ENCODE results near the gene AREL1. TPM values are rescaled to one million over a fixed set of nuclear protein-coding genes. Genes with fewer than 3 reads are reported as not detected.

The AREL1 gene
- total and polyA plus RNA-seq, 2 donors (not counting 3 experiments of a cell fraction or from before 2014, with no cell fraction given): 46.4 to 67.2 TPM

- intact Hi-C loops (cut with micrococcal nuclease) (no loop called here), dilution Hi-C loops (cut with MboI; ENCODE audit: extremely low pct_ligation_motif_present, low sequenced_read_pairs) (no loop called here)
- no TSS peak for BruUV-seq (replicated peaks)
- Histone ChIP-seq H2AFZ (ENCODE audit: low read depth, low read length) (no peak overlapping the region), H3K9ac (replicated peaks; ENCODE audit: extremely low read depth, insufficient read depth, low read length) (no peak overlapping the region), H3K4me2 (ENCODE audit: insufficient read depth, low read length) (no peak overlapping the region), H3K9me3 (replicated peaks; ENCODE audit: control insufficient read depth, insufficient read depth, low read length) (no peaks in the 10 kb centered on the region), H3K4me1 (ENCODE audit: control insufficient read depth, extremely low read depth, insufficient read depth, low read length) (no peaks in the 10 kb centered on the region), H3K79me2 (ENCODE audit: control insufficient read depth, insufficient read depth, low read length) (no peaks in the 10 kb centered on the region), H3K4me3 (replicated peaks in 1 of 3; ENCODE audit: insufficient read depth in 1 of 3, low read depth in 1 of 3, low read length in 3 of 3) (no peak overlapping the region), H4K20me1 (replicated peaks; ENCODE audit: control insufficient read depth, extremely low read depth, insufficient read depth, low read length) (no peaks in the 10 kb centered on the region), H3K36me3 (ENCODE audit: control insufficient read depth in 2 of 2, extremely low read depth in 1 of 2, insufficient read depth in 2 of 2, low read length in 2 of 2) (peaks cover 0 to 11% of the 10 kb centered on the region in 2 experiments), H3K27me3 (ENCODE audit: control insufficient read depth in 2 of 2, insufficient read depth in 2 of 2, low read length in 2 of 2) (no peaks in the 10 kb centered on the region), H3K9me1 (replicated peaks; ENCODE audit: control insufficient read depth, extremely low read depth, insufficient read depth, low read length) (no peaks in the 10 kb centered on the region), H3K27ac (ENCODE audit: insufficient read depth, low read depth, low read length) (no peak overlapping the region)
- CTCF ChIA-PET: no interaction called here
- POLR2A ChIA-PET: no interaction called here
- FAIRE-seq: no peak
- no peak for DNase-seq (ENCODE audit: low read depth, low spot score)
- TF ChIP-seq EZH2 (IDR thresholded peaks at IDR 0.05; ENCODE audit: borderline replicate concordance, low read depth, low read length, severe bottlenecking) (no peak), POLR2AphosphoS5 (IDR thresholded peaks at IDR 0.05; ENCODE audit: insufficient read depth, low read depth, low read length) (no peak), GATA2 (IDR thresholded peaks at IDR 0.05; ENCODE audit: insufficient read depth, insufficient read length, low read depth, low read length) (no peak), FOS (IDR thresholded peaks at IDR 0.05; ENCODE audit: borderline replicate concordance, insufficient read depth, low read length) (no peak), MYC (IDR thresholded peaks at IDR 0.05; ENCODE audit: low read depth, low read length) (no peak), POLR2A (IDR thresholded peaks at IDR 0.05; ENCODE audit: low read depth, low read length) (no peak), JUN (IDR thresholded peaks at IDR 0.05; ENCODE audit: borderline replicate concordance, insufficient read depth, insufficient read length, low read depth) (no peak), CTCF (IDR thresholded peaks at IDR 0.05; ENCODE audit: extremely low read depth in 1 of 2, insufficient read depth in 1 of 2, low read depth in 1 of 2, low read length in 2 of 2) (no peak)
- TF ChIP-seq, protein P1, sequence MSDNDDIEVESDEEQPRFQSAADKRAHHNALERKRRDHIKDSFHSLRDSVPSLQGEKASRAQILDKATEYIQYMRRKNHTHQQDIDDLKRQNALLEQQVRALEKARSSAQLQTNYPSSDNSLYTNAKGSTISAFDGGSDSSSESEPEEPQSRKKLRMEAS (IDR thresholded peaks at IDR 0.05; ENCODE audit: insufficient read depth, insufficient read length): no peak
These were observed 7.6 kb upstream of the AREL1 start for GRCh38 chr14:74720526-74720925.
